GM12875 (cell line): ENCODE measurements around the gene CD38.

Source experiments
- H3K4me3 ChIP-seq: one replicate; pipeline ENCODE4 v1.5.1; 2011; ENCODE audit warnings: low read depth, low read length, control low read depth
- TF ChIP-seq, protein P1 (sequence below): IDR thresholded peaks from 2 replicates; pipeline ENCODE4 v1.5.1; 2011; ENCODE audit warnings: low read depth, mild to moderate bottlenecking, control low read depth, inconsistent platforms, low read length, moderate library complexity, borderline replicate concordance; ENCODE audit not compliant: insufficient read depth

Gene CD38

DNA sequence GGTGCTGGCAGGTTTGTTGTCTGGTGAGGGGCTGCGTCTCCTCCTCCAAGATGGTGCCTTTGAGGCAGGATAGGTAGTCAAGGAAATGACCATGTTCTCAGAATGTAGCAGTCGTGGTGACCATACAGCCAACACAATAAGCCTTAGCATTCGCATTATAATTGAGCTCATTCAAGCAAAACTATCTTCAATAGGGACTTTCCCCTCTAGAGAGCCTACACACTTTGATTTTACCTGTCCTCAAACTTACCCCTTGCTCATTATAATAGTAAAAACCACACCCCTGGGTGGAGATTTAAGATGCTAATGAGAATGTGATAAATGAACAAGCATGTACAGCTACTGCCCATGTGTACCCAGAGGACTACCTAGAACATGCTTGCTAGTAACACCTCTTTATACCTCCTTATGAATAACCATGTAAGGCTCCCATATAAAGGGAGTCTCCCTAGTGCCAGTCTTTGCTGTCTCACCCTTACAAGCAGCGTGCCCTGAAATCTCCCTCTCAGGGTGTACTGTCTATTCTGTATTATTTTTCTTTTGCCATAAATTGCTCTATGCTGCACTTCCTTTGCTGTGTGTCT is 112.2 kb downstream of the CD38 start:
- no peak overlapping the region for H3K4me3 ChIP-seq
- TF ChIP-seq, protein P1, sequence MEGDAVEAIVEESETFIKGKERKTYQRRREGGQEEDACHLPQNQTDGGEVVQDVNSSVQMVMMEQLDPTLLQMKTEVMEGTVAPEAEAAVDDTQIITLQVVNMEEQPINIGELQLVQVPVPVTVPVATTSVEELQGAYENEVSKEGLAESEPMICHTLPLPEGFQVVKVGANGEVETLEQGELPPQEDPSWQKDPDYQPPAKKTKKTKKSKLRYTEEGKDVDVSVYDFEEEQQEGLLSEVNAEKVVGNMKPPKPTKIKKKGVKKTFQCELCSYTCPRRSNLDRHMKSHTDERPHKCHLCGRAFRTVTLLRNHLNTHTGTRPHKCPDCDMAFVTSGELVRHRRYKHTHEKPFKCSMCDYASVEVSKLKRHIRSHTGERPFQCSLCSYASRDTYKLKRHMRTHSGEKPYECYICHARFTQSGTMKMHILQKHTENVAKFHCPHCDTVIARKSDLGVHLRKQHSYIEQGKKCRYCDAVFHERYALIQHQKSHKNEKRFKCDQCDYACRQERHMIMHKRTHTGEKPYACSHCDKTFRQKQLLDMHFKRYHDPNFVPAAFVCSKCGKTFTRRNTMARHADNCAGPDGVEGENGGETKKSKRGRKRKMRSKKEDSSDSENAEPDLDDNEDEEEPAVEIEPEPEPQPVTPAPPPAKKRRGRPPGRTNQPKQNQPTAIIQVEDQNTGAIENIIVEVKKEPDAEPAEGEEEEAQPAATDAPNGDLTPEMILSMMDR: no peak

DNA sequence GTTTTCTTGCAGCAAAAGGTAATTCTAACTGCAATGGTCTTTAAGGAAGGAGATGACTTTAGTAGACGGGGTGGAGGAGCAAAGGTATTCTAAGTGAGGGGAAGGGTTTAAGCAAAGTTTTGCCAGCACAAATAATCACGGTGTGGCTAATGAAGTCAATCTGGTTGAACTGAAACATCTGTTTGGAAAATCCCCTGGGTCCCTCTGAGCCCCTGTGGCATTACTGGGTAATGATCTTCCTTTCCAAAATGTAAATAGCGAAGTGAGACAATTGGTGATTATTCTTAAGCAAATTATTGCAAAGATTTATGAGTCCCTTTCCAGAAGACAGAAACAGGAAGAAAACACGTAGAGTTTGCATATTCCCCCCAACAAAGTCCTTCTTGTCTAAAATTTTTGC is 113.2 kb downstream of the CD38 start:
- H3K4me3 ChIP-seq: no peak overlapping the region
- TF ChIP-seq, protein P1: no peak

DNA sequence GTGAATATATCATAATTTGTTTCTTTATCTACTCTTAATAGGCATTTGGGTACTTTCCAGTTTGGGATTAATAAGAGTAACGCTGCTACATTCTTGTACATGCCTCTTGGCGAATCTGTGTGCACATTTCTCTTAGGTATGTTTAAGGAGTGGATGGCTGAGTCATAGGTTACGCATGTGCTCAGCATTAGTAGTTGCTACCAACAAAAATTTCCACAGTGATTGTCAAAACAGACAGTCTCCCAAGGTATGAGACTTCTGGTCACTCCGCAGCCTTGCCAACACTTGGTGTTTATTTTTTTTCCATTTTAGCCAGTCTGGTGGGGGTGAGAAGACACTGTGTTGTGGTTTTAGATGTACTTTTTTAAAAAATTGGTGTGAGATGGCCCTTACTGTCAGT is 115.8 kb downstream of the CD38 start:
- no peak overlapping the region for H3K4me3 ChIP-seq
- TF ChIP-seq, protein P1: no peak

DNA sequence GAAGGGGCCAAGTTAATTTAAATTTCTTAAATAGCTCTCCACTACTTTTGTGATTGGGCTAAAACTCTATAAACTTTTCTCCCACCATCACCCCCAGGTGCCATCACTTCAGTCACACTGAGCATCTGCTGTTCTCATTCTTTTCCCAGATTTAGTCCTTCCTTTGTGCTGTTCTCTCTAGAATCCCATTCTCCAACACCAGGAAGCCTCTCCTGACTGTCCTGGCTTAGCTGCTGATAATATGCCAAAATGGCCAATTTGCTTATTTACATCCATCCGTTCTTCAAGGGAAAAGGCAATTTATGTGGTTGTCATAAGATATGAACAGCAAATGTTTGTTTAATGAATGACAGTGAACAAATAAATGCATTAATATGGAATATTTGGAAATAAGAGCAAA is 116.3 kb downstream of the CD38 start:
- TF ChIP-seq, protein P1: no peak
- no peak overlapping the region for H3K4me3 ChIP-seq

DNA sequence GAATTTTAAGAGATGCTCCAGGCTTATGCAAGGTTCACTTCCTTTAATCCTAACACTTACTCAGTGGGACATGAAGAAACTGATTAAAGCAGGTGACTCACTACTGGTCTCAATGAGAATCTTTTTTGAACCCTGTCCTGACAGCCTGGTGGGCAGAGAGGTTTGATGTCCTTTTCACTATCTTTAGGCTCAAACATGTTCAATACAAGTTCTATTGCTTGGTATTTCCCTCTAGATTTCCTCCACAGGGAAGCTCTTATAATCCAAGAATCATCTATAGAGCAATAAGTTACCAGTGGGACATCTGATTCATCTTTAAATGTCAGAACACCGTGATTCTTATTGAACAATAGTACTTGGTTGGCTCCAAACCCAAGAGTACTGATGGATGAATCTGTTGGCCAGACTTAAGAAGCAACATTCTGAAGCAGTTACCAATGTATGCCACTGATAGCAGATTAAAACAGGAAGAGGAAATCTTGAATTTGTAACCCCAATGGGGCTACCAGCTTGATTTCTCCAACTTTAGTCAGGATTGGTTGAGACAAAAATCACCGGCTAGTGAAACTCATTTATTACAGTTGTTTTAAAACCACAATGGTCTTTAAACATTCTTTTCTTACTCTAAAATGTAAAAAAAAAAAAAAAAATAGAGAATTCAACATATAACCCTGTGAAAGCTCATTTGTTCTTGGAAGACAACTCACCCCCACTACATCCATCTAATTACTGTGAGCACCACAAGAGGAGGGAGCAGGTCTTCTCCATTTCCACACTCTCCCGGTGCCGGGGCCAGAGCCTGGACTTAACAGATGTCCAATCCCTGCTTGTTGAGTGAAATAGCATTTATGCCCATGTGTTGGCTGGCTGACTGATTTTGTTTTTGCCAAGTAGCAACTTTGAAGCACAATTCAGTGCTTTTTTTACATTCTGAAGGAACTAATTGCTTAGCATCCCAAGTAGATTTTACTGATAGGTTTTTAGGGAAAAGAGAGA is 117.1 kb downstream of the CD38 start:
- H3K4me3 ChIP-seq: no peak overlapping the region
- TF ChIP-seq, protein P1: no peak

DNA sequence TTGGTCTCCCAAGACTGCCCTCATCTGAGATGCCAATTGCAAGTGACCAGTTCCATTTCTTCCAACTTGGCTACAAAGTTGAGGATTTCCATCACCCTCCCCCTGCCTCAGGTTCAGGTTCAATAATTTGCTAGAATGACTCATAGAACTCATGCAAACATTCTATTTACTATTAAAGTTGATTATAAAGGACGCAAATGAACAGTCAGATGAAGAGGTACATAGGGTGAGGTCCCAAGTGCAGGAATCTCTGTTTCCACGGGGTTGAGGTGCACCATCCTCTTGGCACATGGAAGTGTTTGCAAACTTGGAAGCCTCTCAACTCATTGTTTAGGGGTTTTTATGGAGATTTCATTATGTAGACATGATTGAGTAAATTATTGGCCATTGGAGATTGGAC is 119.4 kb downstream of the CD38 start:
- H3K4me3 ChIP-seq: no peak overlapping the region
- TF ChIP-seq, protein P1: no peak
